H9 (cell line): Measurements from ENCODE around the gene PTPRR. TPM values are rescaled to one million over a fixed set of nuclear protein-coding genes. Genes with fewer than 3 reads are reported as not detected.
"Not testable (repeated sequence)": the region's sequence is repeated elsewhere in the genome, so short reads cannot be mapped to it uniquely, and the experiment has no call there.

Experiments
- DNase-seq: peaks from one replicate; pipeline ENCODE4 v3.0.0-alpha.2; 2017
- H2AFZ ChIP-seq: one replicate; pipeline ENCODE4 v1.6.1; 2013; ENCODE audit warnings: mild to moderate bottlenecking, low read length, control low read depth, moderate library complexity
- H2AK5ac ChIP-seq: 2 replicates; pipeline ENCODE4 v1.6.1; 2013; ENCODE audit warnings: low read length, control low read depth, mixed read lengths; ENCODE audit not compliant: insufficient read length
- H2BK120ac ChIP-seq: one replicate; pipeline ENCODE4 v1.6.1; 2013; ENCODE audit warnings: low read depth, mild to moderate bottlenecking, low read length, control low read depth, inconsistent platforms; ENCODE audit not compliant: poor library complexity, severe bottlenecking
- H2BK12ac ChIP-seq: 2 replicates; pipeline ENCODE4 v1.6.1; 2013; ENCODE audit warnings: low read length, control low read depth, mixed read lengths, low read depth; ENCODE audit not compliant: insufficient read length
- H2BK15ac ChIP-seq: 2 replicates; pipeline ENCODE4 v1.6.1; 2013; ENCODE audit warnings: low read depth, low read length, control low read depth
- H2BK20ac ChIP-seq: one replicate; pipeline ENCODE4 v1.6.1; 2013; ENCODE audit warnings: low read depth, mild to moderate bottlenecking, low read length, control low read depth, inconsistent platforms; ENCODE audit not compliant: poor library complexity, severe bottlenecking
- H2BK5ac ChIP-seq: 2 replicates; pipeline ENCODE4 v1.6.1; 2013; ENCODE audit warnings: low read length, control low read depth, mixed read lengths; ENCODE audit not compliant: insufficient read length
- H3K14ac ChIP-seq: 2 replicates; pipeline ENCODE4 v1.6.1; 2013; ENCODE audit warnings: low read length, control low read depth; ENCODE audit not compliant: insufficient read depth
- H3K18ac ChIP-seq: 2 replicates; pipeline ENCODE4 v1.6.1; 2013; ENCODE audit warnings: low read depth, mild to moderate bottlenecking, mixed read lengths, low read length, control low read depth; ENCODE audit not compliant: insufficient read length
- H3K23ac ChIP-seq: 2 replicates; pipeline ENCODE4 v1.6.1; 2013; ENCODE audit warnings: low read length, control low read depth, mixed read lengths, low read depth; ENCODE audit not compliant: insufficient read length
- H3K23me2 ChIP-seq: 2 replicates; pipeline ENCODE4 v1.6.1; 2013; ENCODE audit warnings: low read depth, mild to moderate bottlenecking, mixed read lengths, low read length, control low read depth; ENCODE audit not compliant: insufficient read length, poor library complexity, severe bottlenecking
- H3K27ac ChIP-seq: 2 replicates; pipeline ENCODE4 v1.5.1; 2013; ENCODE audit warnings: low read length, control low read depth, mixed read lengths, low read depth; ENCODE audit not compliant: insufficient read length
- H3K27me3 ChIP-seq: 2 replicates; pipeline ENCODE4 v1.6.1; 2013; ENCODE audit warnings: low read length, control low read depth, inconsistent platforms; ENCODE audit not compliant: insufficient read depth
- H3K4ac ChIP-seq: 2 replicates; pipeline ENCODE4 v1.6.1; 2013; ENCODE audit warnings: low read depth, mild to moderate bottlenecking, control low read depth, inconsistent platforms, low read length, moderate library complexity
- H3K4me1 ChIP-seq: 2 replicates; pipeline ENCODE4 v1.6.1; 2013; ENCODE audit warnings: low read length, control low read depth, inconsistent platforms; ENCODE audit not compliant: insufficient read depth
- H3K4me2 ChIP-seq: 2 replicates; pipeline ENCODE4 v1.6.1; 2013; ENCODE audit warnings: low read length, control low read depth, mixed read lengths; ENCODE audit not compliant: insufficient read length, insufficient read depth
- H3K56ac ChIP-seq: 2 replicates; pipeline ENCODE4 v1.6.1; 2013; ENCODE audit warnings: low read depth, mild to moderate bottlenecking, mixed read lengths, low read length, control low read depth; ENCODE audit not compliant: insufficient read length
- H3K79me1 ChIP-seq: 2 replicates; pipeline ENCODE4 v1.6.1; 2013; ENCODE audit warnings: low read depth, mild to moderate bottlenecking, moderate library complexity, low read length, control low read depth, inconsistent platforms; ENCODE audit not compliant: insufficient read depth, poor library complexity, severe bottlenecking
- H3K79me2 ChIP-seq: 2 replicates; pipeline ENCODE4 v1.6.1; 2013; ENCODE audit warnings: low read length, control low read depth, inconsistent platforms; ENCODE audit not compliant: insufficient read depth
- H3K9ac ChIP-seq: 2 replicates; pipeline ENCODE4 v1.6.1; 2013; ENCODE audit warnings: low read length, control low read depth, mixed read lengths; ENCODE audit not compliant: insufficient read length; ENCODE audit errors: extremely low read depth
- H3K9me3 ChIP-seq: one replicate; pipeline ENCODE4 v1.6.1; 2013; ENCODE audit warnings: low read depth, low read length, inconsistent platforms; ENCODE audit not compliant: control insufficient read depth
- H3T11ph ChIP-seq: one replicate; pipeline ENCODE4 v1.6.1; 2013; ENCODE audit warnings: mild to moderate bottlenecking, low read length, control low read depth, inconsistent platforms
- H4K20me1 ChIP-seq: one replicate; pipeline ENCODE4 v1.6.1; 2013; ENCODE audit not compliant: control insufficient read depth, insufficient read length, insufficient read depth
- H4K5ac ChIP-seq: 2 replicates; pipeline ENCODE4 v1.6.1; 2013; ENCODE audit warnings: low read depth, mild to moderate bottlenecking, mixed read lengths, low read length, control low read depth; ENCODE audit not compliant: insufficient read length
- H4K8ac ChIP-seq: replicated peaks from 2 replicates; pipeline ENCODE4 v1.6.1; 2013; ENCODE audit warnings: low read length, control low read depth, mixed read lengths, low read depth; ENCODE audit not compliant: insufficient read length
- H4K91ac ChIP-seq: 2 replicates; pipeline ENCODE4 v1.6.1; 2013; ENCODE audit warnings: low read depth, mild to moderate bottlenecking, moderate library complexity, mixed read lengths, low read length, control low read depth; ENCODE audit not compliant: insufficient read length
- H3K27ac Mint-ChIP-seq, 3 experiments: 2 replicates in 2 of 3; 3 replicates in 1 of 3; pipeline ENCODE4 v1.8.0; 2020 to 2021; ENCODE audit warnings: mixed read lengths in 3 of 3, mild to moderate bottlenecking in 1 of 3, moderate library complexity in 1 of 3
- H3K27me3 Mint-ChIP-seq: 2 replicates; pipeline ENCODE4 v1.8.0; 2021; ENCODE audit warnings: low read depth, mild to moderate bottlenecking, moderate library complexity, mixed read lengths
- H3K36me3 Mint-ChIP-seq, 3 experiments: 2 replicates in 2 of 3; 3 replicates in 1 of 3; pipeline ENCODE4 v1.8.0; 2020 to 2021; ENCODE audit warnings: low read depth in 3 of 3, mixed read lengths in 3 of 3; ENCODE audit not compliant: insufficient read depth in 1 of 3
- H3K4me1 Mint-ChIP-seq, 2 experiments: 2 replicates each; pipeline ENCODE4 v1.8.0; 2020; ENCODE audit warnings: mixed read lengths in 2 of 2
- H3K4me3 Mint-ChIP-seq, 2 experiments: 2 replicates in 1 of 2; 3 replicates in 1 of 2; pipeline ENCODE4 v1.8.0; 2020 to 2021; ENCODE audit warnings: mild to moderate bottlenecking in 2 of 2, mixed read lengths in 2 of 2, moderate library complexity in 1 of 2
- H3K9me3 Mint-ChIP-seq, 2 experiments: 2 replicates in 1 of 2; 3 replicates in 1 of 2; pipeline ENCODE4 v1.8.0; 2020; ENCODE audit warnings: mild to moderate bottlenecking in 2 of 2, mixed read lengths in 2 of 2, moderate library complexity in 1 of 2
- CTCF ChIP-seq: fragments of 200-600 bp; sonication (generic); conservative IDR thresholded peaks from 3 replicates; pipeline ENCODE4 v1.8.0; 2021; ENCODE audit warnings: antibody characterized with exemption, mild to moderate bottlenecking
- WGBS: extraction: QIAGEN DNeasy Blood & Tissue Kit; methylation state at CpG from one replicate; pipeline ENCODE4 v1.1.7; 2013; ENCODE audit warnings: missing lambda C conversion rate, low lambda C conversion rate, mixed read lengths; ENCODE audit not compliant: insufficient read length; ENCODE audit errors: extremely low coverage; 5-methylcytosine and 5-hydroxymethylcytosine counted together
- total RNA-seq: library from RNA; stranded (reverse); gene quantifications from 2 replicates; pipeline ENCODE4 v1.2.1, GENCODE V29; 2021

Gene PTPRR
- total RNA-seq, 1 experiment from 2014 or later: 0.22 TPM

- peaks cover 4 to 12% (median 7%) of the 10 kb centered on the region in 3 experiments; a peak in 4 of 7 replicates for H3K36me3 Mint-ChIP-seq
Observed at GRCh38 chr12:70736351-70737133, 184.0 kb downstream of the PTPRR start.

GRCh38 chr12:70735197-70735596 is 185.3 kb downstream of the PTPRR start:
- H4K5ac ChIP-seq, H4K8ac ChIP-seq, H2BK12ac ChIP-seq, H3K27me3 Mint-ChIP-seq, DNase-seq, H3K27ac ChIP-seq, H2BK20ac ChIP-seq, H3K14ac ChIP-seq, H3K9ac ChIP-seq, H2AFZ ChIP-seq, H3K18ac ChIP-seq, H2BK15ac ChIP-seq, H3K4me2 ChIP-seq, H2BK5ac ChIP-seq, H3K23ac ChIP-seq, H3T11ph ChIP-seq, H4K20me1 ChIP-seq, H2AK5ac ChIP-seq, H3K23me2 ChIP-seq, H3K56ac ChIP-seq, H3K4me1 ChIP-seq, H2BK120ac ChIP-seq, H3K4me1 Mint-ChIP-seq, H3K9me3 ChIP-seq, H3K27me3 ChIP-seq, H3K79me1 ChIP-seq, H3K27ac Mint-ChIP-seq, H3K4me3 Mint-ChIP-seq, H3K79me2 ChIP-seq, H4K91ac ChIP-seq, H3K4ac ChIP-seq: not testable (repeated sequence)
- H3K9me3 Mint-ChIP-seq: peaks cover 7 to 10% of the 10 kb centered on the region in 2 experiments
- no CpG with 5 or more reads among the region's 3 CpGs for WGBS
- peaks cover 4 to 12% (median 7%) of the 10 kb centered on the region in 3 experiments; a peak in 4 of 7 replicates for H3K36me3 Mint-ChIP-seq

More at GRCh38 chr12:70736351-70737133, 184.0 kb downstream of the PTPRR start:
- Histone ChIP-seq H2BK15ac (no peak overlapping the region), H3K14ac (no peak overlapping the region; the same call in 1 of the 2 replicates), H3K23ac (no peak overlapping the region), H3K4me2 (no peak overlapping the region), H3T11ph (no peak overlapping the region), H3K79me2 (no peaks in the 10 kb centered on the region), H2BK5ac (no peak overlapping the region), H2AFZ (no peak overlapping the region), H3K9me3 (no peaks in the 10 kb centered on the region), H3K9ac (no peak overlapping the region), H3K27ac (no peak overlapping the region), H3K27me3 (no peaks in the 10 kb centered on the region), H3K4me1 (no peaks in the 10 kb centered on the region), H3K79me1 (no peaks in the 10 kb centered on the region), H3K56ac (no peak overlapping the region), H2AK5ac (no peak overlapping the region), H3K18ac (no peak overlapping the region), H4K8ac (no peak overlapping the region), H3K23me2 (no peaks in the 10 kb centered on the region), H2BK12ac (no peak overlapping the region), H3K4ac (no peak overlapping the region), H2BK20ac (no peak overlapping the region), H2BK120ac (no peak overlapping the region), H4K5ac (no peak overlapping the region), H4K91ac (no peak overlapping the region), H4K20me1 (no peaks in the 10 kb centered on the region)
- H3K9me3 Mint-ChIP-seq: peaks cover 7 to 10% of the 10 kb centered on the region in 2 experiments
- no CpG with 5 or more reads among the region's 8 CpGs for WGBS
- H3K27ac Mint-ChIP-seq: no peak overlapping the region
- no peaks in the 10 kb centered on the region; the same call in 1 of the 2 replicates for H3K27me3 Mint-ChIP-seq
- TF ChIP-seq CTCF: no peak
- DNase-seq: no peak
- H3K4me1 Mint-ChIP-seq: 0 out of 4 replicates have a peak, but pooled peaks cover 0 to 3% of the 10 kb centered on the region in 2 experiments
- H3K4me3 Mint-ChIP-seq: no peak overlapping the region
